Activated T-cell treated with anti-CD3 and anti-CD28 coated beads, Interleukin-2, amount 50 U/mL, for 1 hour (primary cell): ENCODE data around the gene MYO1E.

ENCODE experiments used
- DNase-seq: peaks from one replicate; pipeline ENCODE4 v3.0.0-alpha.2; 2020

The MYO1E gene

GRCh38 chr15:59221511-59222505, 150.9 kb downstream of the MYO1E start:
- no peak for DNase-seq

- DNase-seq: no peak
These were observed 154.0 kb downstream of the MYO1E start for GRCh38 chr15:59218710-59219109.

GRCh38 chr15:59217876-59218498, 154.7 kb downstream of the MYO1E start:
- DNase-seq: no peak

GRCh38 chr15:59216911-59217310, 155.8 kb downstream of the MYO1E start:
- no peak for DNase-seq

GRCh38 chr15:59210186-59210585, 162.5 kb downstream of the MYO1E start:
- no peak for DNase-seq

- no peak for DNase-seq
These were observed 163.9 kb downstream of the MYO1E start for GRCh38 chr15:59208613-59209249.

GRCh38 chr15:59206623-59207183, 166.0 kb downstream of the MYO1E start, which contains the start of gene LDHAL6B:
Gene LDHAL6B, plus strand, starts transcription at chr15:59206843. Its CDS starts 98 bp downstream, at chr15:59206941.
- DNase-seq: no peak

- DNase-seq: no peak
These were observed 166.6 kb downstream of the MYO1E start for GRCh38 chr15:59205839-59206622.

- no peak for DNase-seq
These were observed 169.0 kb downstream of the MYO1E start for GRCh38 chr15:59203657-59204056.

GRCh38 chr15:59203008-59203407, 169.7 kb downstream of the MYO1E start:
- no peak for DNase-seq

GRCh38 chr15:59200560-59200959, 172.1 kb downstream of the MYO1E start:
- DNase-seq: no peak

- DNase-seq: no peak
These were observed 172.8 kb downstream of the MYO1E start for GRCh38 chr15:59199626-59200465.

GRCh38 chr15:59197454-59197853, 175.2 kb downstream of the MYO1E start:
- DNase-seq: no peak

GRCh38 chr15:59196416-59196815, 176.3 kb downstream of the MYO1E start:
- DNase-seq: no peak

- no peak for DNase-seq
These were observed 177.9 kb downstream of the MYO1E start for GRCh38 chr15:59194639-59195325.

GRCh38 chr15:59191855-59192237, 180.8 kb downstream of the MYO1E start:
- no peak for DNase-seq

- DNase-seq: no peak
These were observed 182.4 kb downstream of the MYO1E start for GRCh38 chr15:59190291-59190690.

- DNase-seq: no peak
These were observed 183.4 kb downstream of the MYO1E start for GRCh38 chr15:59189241-59189640.

GRCh38 chr15:59186501-59186900, 186.2 kb downstream of the MYO1E start:
- no peak for DNase-seq

GRCh38 chr15:59185725-59186124, 186.9 kb downstream of the MYO1E start:
- no peak for DNase-seq
